K562 (cell line): ENCODE measurements around the gene GP1BB.

Experiments used
- CBFA2T3 ChIP-seq: fragments of 450-650 bp; IDR thresholded peaks from 2 replicates; pipeline ENCODE4 v1.6.1; 2017
- CBX3 ChIP-seq, 2 experiments: IDR thresholded peaks; 1 replicate in 1 of 2; 2 replicates in 1 of 2; pipeline ENCODE4 v1.6.1; 2012; ENCODE audit warnings: inconsistent platforms in 2 of 2, low read length in 2 of 2, borderline replicate concordance in 1 of 2, control low read depth in 1 of 2
- FOXK1 ChIP-seq: sonication (generic); formaldehyde crosslinking; IDR thresholded peaks from 2 replicates; pipeline ENCODE4 v1.8.0; 2022; ENCODE audit warnings: missing genetic modification reagents, mild to moderate bottlenecking, borderline replicate concordance
- TF ChIP-seq, protein P1 (sequence below): fragments of 250-450 bp; sonication (Bioruptor Pico); IDR thresholded peaks from 2 replicates; pipeline ENCODE4 v1.8.0; 2022; ENCODE audit warnings: moderate library complexity, mild to moderate bottlenecking, inconsistent platforms

DNA sequence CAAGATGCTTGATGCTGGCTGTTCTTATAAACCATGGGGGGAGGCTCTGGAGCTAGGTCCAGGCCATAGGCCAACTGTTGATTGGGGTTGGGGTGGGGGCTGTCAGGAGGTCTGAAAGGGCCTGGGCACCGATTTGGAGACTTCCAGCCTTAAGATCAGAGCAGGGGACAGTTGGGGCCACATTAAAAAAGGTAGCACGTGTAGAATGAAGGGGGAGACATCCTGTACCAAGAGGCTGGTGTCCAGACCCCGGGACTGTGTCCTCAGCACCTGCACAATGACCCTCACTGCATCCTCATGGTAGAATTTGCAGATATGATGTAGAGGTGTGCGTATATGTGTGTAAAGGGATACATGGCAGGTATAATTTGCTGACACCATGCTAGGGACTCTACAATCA lies 24.8 kb downstream of the GP1BB start:
- TF ChIP-seq CBFA2T3 (no peak), FOXK1 (no peak), CBX3 (IDR thresholded peaks at IDR 0.05; ENCODE audit: borderline replicate concordance in 1 of 2, low read length in 2 of 2) (no peak)
- TF ChIP-seq, protein P1, sequence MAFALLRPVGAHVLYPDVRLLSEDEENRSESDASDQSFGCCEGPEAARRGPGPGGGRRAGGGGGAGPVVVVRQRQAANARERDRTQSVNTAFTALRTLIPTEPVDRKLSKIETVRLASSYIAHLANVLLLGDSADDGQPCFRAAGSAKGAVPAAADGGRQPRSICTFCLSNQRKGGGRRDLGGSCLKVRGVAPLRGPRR (CRISPR knock-in tag) = no peak
